ENCODE data around the gene THUMPD2. TPM values are rescaled to one million over a fixed set of nuclear protein-coding genes. Genes with fewer than 3 reads are reported as not detected.

The THUMPD2 gene
- total RNA-seq, 1 experiment from 2014 or later = 17.2 TPM

DNA sequence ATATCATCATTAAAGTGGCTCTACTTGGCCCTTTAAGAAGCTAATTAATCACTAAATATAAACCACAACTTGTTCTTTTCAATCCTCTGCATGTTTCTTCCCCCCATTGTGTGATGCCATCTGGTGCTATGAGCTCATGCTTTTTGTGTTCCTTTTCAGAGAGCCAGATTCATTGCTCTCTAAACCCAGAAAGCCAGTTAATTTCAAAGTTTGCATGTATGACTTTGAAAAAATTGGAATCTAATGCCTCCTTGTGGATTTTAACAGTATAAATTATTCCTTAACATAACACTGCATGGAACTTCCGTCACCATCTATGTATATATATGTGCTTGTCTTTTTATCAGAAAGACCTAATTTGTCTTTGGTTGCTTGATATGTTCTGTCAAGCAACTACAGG is 82.2 kb downstream of the THUMPD2 start:
- no TSS peak for BruUV-seq (replicated peaks)
- peaks cover 14% of the 10 kb centered on the region for H3K4me1 Mint-ChIP-seq (ENCODE audit: insufficient read depth, unreplicated experiment)
- ChIA-PET CTCF (interaction anchor here (0.7 to 4.0 kb wide), 52 partner anchors 9 to 635 kb away, joined by 3 to 116 read pairs (median 4); no protein-coding TSS in a partner anchor), POLR2A (interaction anchor here (1.2 to 2.4 kb wide), 5 partner anchors 9 to 317 kb away, joined by 3 to 11 read pairs (median 6); no protein-coding TSS in a partner anchor)
- DNase-seq (ENCODE audit: unreplicated experiment) = peak; percentile 25
- TF ChIP-seq, protein P1, sequence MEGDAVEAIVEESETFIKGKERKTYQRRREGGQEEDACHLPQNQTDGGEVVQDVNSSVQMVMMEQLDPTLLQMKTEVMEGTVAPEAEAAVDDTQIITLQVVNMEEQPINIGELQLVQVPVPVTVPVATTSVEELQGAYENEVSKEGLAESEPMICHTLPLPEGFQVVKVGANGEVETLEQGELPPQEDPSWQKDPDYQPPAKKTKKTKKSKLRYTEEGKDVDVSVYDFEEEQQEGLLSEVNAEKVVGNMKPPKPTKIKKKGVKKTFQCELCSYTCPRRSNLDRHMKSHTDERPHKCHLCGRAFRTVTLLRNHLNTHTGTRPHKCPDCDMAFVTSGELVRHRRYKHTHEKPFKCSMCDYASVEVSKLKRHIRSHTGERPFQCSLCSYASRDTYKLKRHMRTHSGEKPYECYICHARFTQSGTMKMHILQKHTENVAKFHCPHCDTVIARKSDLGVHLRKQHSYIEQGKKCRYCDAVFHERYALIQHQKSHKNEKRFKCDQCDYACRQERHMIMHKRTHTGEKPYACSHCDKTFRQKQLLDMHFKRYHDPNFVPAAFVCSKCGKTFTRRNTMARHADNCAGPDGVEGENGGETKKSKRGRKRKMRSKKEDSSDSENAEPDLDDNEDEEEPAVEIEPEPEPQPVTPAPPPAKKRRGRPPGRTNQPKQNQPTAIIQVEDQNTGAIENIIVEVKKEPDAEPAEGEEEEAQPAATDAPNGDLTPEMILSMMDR (IDR thresholded peaks at IDR 0.05; ENCODE audit: unreplicated experiment) = peak; percentile 45
- H3K4me3 Mint-ChIP-seq (ENCODE audit: unreplicated experiment) = no peak overlapping the region
- H3K36me3 Mint-ChIP-seq (ENCODE audit: insufficient read depth, unreplicated experiment) = no peaks in the 10 kb centered on the region
- H3K9me3 Mint-ChIP-seq (ENCODE audit: unreplicated experiment) = peaks cover 24% of the 10 kb centered on the region
- intact Hi-C loops (cut with micrococcal nuclease) = loop anchor here (1.0 kb wide), 3 partner anchors 104 to 318 kb away; no protein-coding TSS in a partner anchor
- no peak overlapping the region for H3K27ac Mint-ChIP-seq (ENCODE audit: low read depth, unreplicated experiment)
- no peaks in the 10 kb centered on the region for H3K27me3 Mint-ChIP-seq (ENCODE audit: insufficient read depth, unreplicated experiment)

DNA sequence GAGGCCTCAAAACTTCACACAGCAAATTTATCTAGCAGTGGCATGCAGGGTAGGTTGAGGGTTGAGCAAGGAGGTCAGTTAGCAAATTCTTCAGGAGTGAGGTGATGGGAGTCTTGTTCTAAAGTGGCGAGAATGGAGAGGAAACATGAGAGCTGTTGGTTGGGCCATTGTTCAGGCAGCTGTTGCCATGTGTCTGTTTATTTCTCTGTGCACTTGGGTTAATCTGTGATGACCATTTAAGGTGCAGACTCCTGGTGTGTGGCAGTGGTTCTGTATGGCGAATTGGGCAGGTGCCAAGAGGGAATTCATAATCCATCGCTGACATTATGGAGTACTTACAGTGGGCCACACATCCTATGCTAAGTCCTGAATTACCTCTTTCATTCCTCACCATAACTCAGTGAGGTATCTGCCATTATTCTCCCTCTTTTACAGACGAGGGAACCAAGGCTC is 82.9 kb downstream of the THUMPD2 start:
- intact Hi-C loops (cut with micrococcal nuclease) = loop anchor here (1.0 kb wide), 1 partner anchor 317 kb away; no protein-coding TSS in a partner anchor
- H3K9me3 Mint-ChIP-seq (ENCODE audit: unreplicated experiment) = peaks cover 22% of the 10 kb centered on the region
- ChIA-PET CTCF (interaction anchor here (0.6 to 4.0 kb wide), 47 partner anchors 8 to 467 kb away, joined by 3 to 116 read pairs (median 5); no protein-coding TSS in a partner anchor), POLR2A (interaction anchor here (1.4 to 2.4 kb wide), 3 partner anchors 180 to 316 kb away, joined by 6 to 11 read pairs (median 8); no protein-coding TSS in a partner anchor)
- DNase-seq (ENCODE audit: unreplicated experiment) = no peak
- TF ChIP-seq, protein P1 (IDR thresholded peaks at IDR 0.05; ENCODE audit: unreplicated experiment) = no peak
- H3K36me3 Mint-ChIP-seq (ENCODE audit: insufficient read depth, unreplicated experiment) = no peaks in the 10 kb centered on the region
- no peak overlapping the region for H3K4me3 Mint-ChIP-seq (ENCODE audit: unreplicated experiment)
- peaks cover 14% of the 10 kb centered on the region for H3K4me1 Mint-ChIP-seq (ENCODE audit: insufficient read depth, unreplicated experiment)
- no peaks in the 10 kb centered on the region for H3K27me3 Mint-ChIP-seq (ENCODE audit: insufficient read depth, unreplicated experiment)
- no TSS peak for BruUV-seq (replicated peaks)
- no peak overlapping the region for H3K27ac Mint-ChIP-seq (ENCODE audit: low read depth, unreplicated experiment)

- TF ChIP-seq, protein P1 (IDR thresholded peaks at IDR 0.05; ENCODE audit: unreplicated experiment) = no peak
- intact Hi-C loops (cut with micrococcal nuclease) = no loop called here
- no peak overlapping the region for H3K4me3 Mint-ChIP-seq (ENCODE audit: unreplicated experiment)
- no peak overlapping the region for H3K27ac Mint-ChIP-seq (ENCODE audit: low read depth, unreplicated experiment)
- H3K9me3 Mint-ChIP-seq (ENCODE audit: unreplicated experiment) = peaks cover 16% of the 10 kb centered on the region
- H3K36me3 Mint-ChIP-seq (ENCODE audit: insufficient read depth, unreplicated experiment) = no peaks in the 10 kb centered on the region
- no TSS peak for BruUV-seq (replicated peaks)
- no peaks in the 10 kb centered on the region for H3K27me3 Mint-ChIP-seq (ENCODE audit: insufficient read depth, unreplicated experiment)
- peaks cover 14% of the 10 kb centered on the region for H3K4me1 Mint-ChIP-seq (ENCODE audit: insufficient read depth, unreplicated experiment)
- POLR2A ChIA-PET = no interaction called here
- no peak for DNase-seq (ENCODE audit: unreplicated experiment)
- CTCF ChIA-PET = interaction anchor here (0.7 kb wide), 1 partner anchor 98 kb away, joined by 3 read pairs; no protein-coding TSS in a partner anchor
These were observed 85.8 kb downstream of the THUMPD2 start for GRCh38 chr2:39693245-39693644.

GRCh38 chr2:39689876-39690275 is 89.2 kb downstream of the THUMPD2 start:
- no peak for DNase-seq (ENCODE audit: unreplicated experiment)
- H3K4me1 Mint-ChIP-seq (ENCODE audit: insufficient read depth, unreplicated experiment) = no peaks in the 10 kb centered on the region
- TF ChIP-seq, protein P1 (IDR thresholded peaks at IDR 0.05; ENCODE audit: unreplicated experiment) = no peak
- H3K36me3 Mint-ChIP-seq (ENCODE audit: insufficient read depth, unreplicated experiment) = no peaks in the 10 kb centered on the region
- no TSS peak for BruUV-seq (replicated peaks)
- ChIA-PET POLR2A (interaction anchor here (1.6 kb wide), 1 partner anchor 9 kb away, joined by 3 read pairs; no protein-coding TSS in a partner anchor), CTCF (interaction anchor here (0.6 to 1.4 kb wide), 5 partner anchors 8 to 631 kb away, joined by 3 to 5 read pairs (median 3); no protein-coding TSS in a partner anchor)
- peaks cover 16% of the 10 kb centered on the region for H3K9me3 Mint-ChIP-seq (ENCODE audit: unreplicated experiment)
- no peak overlapping the region for H3K4me3 Mint-ChIP-seq (ENCODE audit: unreplicated experiment)
- H3K27ac Mint-ChIP-seq (ENCODE audit: low read depth, unreplicated experiment) = no peak overlapping the region
- intact Hi-C loops (cut with micrococcal nuclease) = no loop called here
- no peaks in the 10 kb centered on the region for H3K27me3 Mint-ChIP-seq (ENCODE audit: insufficient read depth, unreplicated experiment)
